Mesendoderm (in vitro differentiated cells): ENCODE data around the gene CPEB4. TPM values are rescaled to one million over a fixed set of nuclear protein-coding genes. Genes with fewer than 3 reads are reported as not detected.
A peak's percentile ranks its signal among the peaks of the same experiment; 100 is the strongest.

Experiments
- DNase-seq: peaks from one replicate; pipeline ENCODE4 v3.0.0; 2013
- H2AK5ac ChIP-seq: 2 replicates; pipeline ENCODE4 v1.6.1; 2013; ENCODE audit warnings: low read length, inconsistent platforms
- H2BK120ac ChIP-seq: 2 replicates; pipeline ENCODE4 v1.6.1; 2013; ENCODE audit warnings: low read depth, mild to moderate bottlenecking, low read length, moderate library complexity, mixed read lengths
- H2BK15ac ChIP-seq: replicated peaks from 2 replicates; pipeline ENCODE4 v1.6.1; 2013; ENCODE audit warnings: low read depth, mild to moderate bottlenecking, moderate library complexity
- H2BK5ac ChIP-seq: 2 replicates; pipeline ENCODE4 v1.6.1; 2013; ENCODE audit warnings: low read length, inconsistent platforms
- H3K18ac ChIP-seq: 2 replicates; pipeline ENCODE4 v1.6.1; 2013; ENCODE audit warnings: mild to moderate bottlenecking, low read length, mixed read lengths
- H3K23ac ChIP-seq: one replicate; pipeline ENCODE4 v1.6.1; 2013; ENCODE audit warnings: low read length
- H3K27ac ChIP-seq: 2 replicates; pipeline ENCODE4 v1.5.1; 2013; ENCODE audit warnings: low read depth, mild to moderate bottlenecking, inconsistent platforms, low read length, moderate library complexity
- H3K27me3 ChIP-seq: 2 replicates; pipeline ENCODE4 v1.6.1; 2013; ENCODE audit warnings: low read length, control low read depth, mild to moderate bottlenecking, inconsistent platforms; ENCODE audit not compliant: insufficient read depth, poor library complexity
- H3K36me3 ChIP-seq: 2 replicates; pipeline ENCODE4 v1.6.1; 2013; ENCODE audit warnings: low read length, inconsistent platforms; ENCODE audit not compliant: control insufficient read depth, insufficient read depth
- H3K4ac ChIP-seq: one replicate; pipeline ENCODE4 v1.6.1; 2013; ENCODE audit warnings: low read depth, mild to moderate bottlenecking, low read length, moderate library complexity
- H3K4me1 ChIP-seq: 2 replicates; pipeline ENCODE4 v1.6.1; 2013; ENCODE audit warnings: low read depth, low read length, inconsistent platforms; ENCODE audit not compliant: control insufficient read depth
- H3K4me2 ChIP-seq: 2 replicates; pipeline ENCODE4 v1.6.1; 2013; ENCODE audit warnings: low read length
- H3K4me3 ChIP-seq: 2 replicates; pipeline ENCODE4 v1.5.1; 2013; ENCODE audit warnings: mild to moderate bottlenecking, low read length
- H3K56ac ChIP-seq: one replicate; pipeline ENCODE4 v1.6.1; 2013; ENCODE audit warnings: low read length
- H3K79me1 ChIP-seq: 2 replicates; pipeline ENCODE4 v1.6.1; 2013; ENCODE audit warnings: low read length, inconsistent platforms
- H3K79me2 ChIP-seq: 2 replicates; pipeline ENCODE4 v1.6.1; 2013; ENCODE audit warnings: mild to moderate bottlenecking, low read length; ENCODE audit not compliant: control insufficient read depth, insufficient read depth
- H3K9ac ChIP-seq: 2 replicates; pipeline ENCODE4 v1.6.1; 2013; ENCODE audit warnings: low read length, inconsistent platforms
- H4K5ac ChIP-seq: one replicate; pipeline ENCODE4 v1.6.1; 2013; ENCODE audit warnings: low read length
- H4K8ac ChIP-seq: one replicate; pipeline ENCODE4 v1.6.1; 2013; ENCODE audit warnings: low read depth, mild to moderate bottlenecking, control low read depth, low read length, moderate library complexity
- WGBS: extraction: QIAGEN DNeasy Blood & Tissue Kit; methylation state at CpG from one replicate; pipeline ENCODE4 v1.1.7; 2013; ENCODE audit warnings: low lambda C conversion rate, missing lambda C conversion rate; ENCODE audit not compliant: insufficient coverage; ENCODE audit errors: extremely low coverage; 5-methylcytosine and 5-hydroxymethylcytosine counted together
- polyA plus RNA-seq, 2 experiments: library from polyadenylated mRNA; stranded (reverse); fragments of 200-250 nt; gene quantifications; one replicate each; pipeline ENCODE4 v1.2.3, GENCODE V29; 2013

CPEB4 gene
- polyA plus RNA-seq (2013, experiment 1 of 2) = 2.4 TPM
- polyA plus RNA-seq (2013, experiment 2 of 2) = 2.4 TPM

DNA sequence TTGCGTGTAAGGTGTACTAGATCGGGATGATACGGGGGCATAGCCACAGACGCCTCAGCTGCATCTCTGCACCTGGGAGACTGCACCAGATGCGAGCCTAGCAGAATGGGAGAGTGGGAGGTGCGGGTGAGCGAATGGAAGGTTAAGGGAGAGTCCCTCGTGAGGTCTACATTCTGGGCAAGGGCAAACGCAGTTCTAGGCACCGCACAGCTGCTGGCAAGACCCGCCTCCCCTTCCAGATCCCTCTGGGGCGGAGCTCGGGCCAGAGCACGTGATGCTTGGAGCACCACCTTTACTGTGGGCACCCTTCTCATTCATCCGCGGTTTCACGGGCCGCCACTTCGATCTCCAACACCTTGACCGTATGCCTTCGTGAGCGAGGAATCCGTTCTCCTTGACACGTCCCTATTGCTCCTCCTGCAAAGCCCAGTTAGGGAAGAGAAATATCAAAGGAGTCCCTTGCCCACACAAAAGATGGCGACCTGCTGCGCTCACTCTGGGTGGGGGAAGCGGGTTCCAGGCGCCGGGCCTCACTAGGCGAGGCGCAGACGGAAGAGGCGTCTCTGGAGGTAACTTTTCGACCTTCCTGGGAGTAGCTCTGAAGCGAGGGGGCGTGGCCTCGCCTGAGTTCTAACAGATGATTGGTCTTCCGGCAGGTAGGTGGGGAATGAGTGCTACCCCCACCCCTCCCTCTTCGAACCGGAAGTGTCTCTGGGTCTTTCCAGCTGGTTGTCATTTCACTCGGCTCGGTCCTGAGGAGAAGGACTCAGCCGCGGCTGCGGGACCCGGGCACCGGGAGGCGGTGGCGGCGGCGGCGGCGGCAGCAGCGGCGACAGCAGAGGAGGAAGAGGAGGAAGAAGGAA lies at the start of gene CPEB4:
Gene CPEB4, plus strand, starts transcription at position 740 of the 863 bp plus-strand sequence. CDS start 1,385 bp downstream, outside the sequence.
- WGBS = no CpG with 5 or more reads among the region's 55 CpGs
- H3K79me1 ChIP-seq = no peaks in the 10 kb centered on the region
- H3K36me3 ChIP-seq = no peaks in the 10 kb centered on the region
- peak within 1 kb of the TSS; percentile 100 for H3K56ac ChIP-seq
- DNase-seq = peak; percentile 100
- H3K23ac ChIP-seq = peak within 1 kb of the TSS; percentile 59
- no peak within 1 kb of the TSS for H2AK5ac ChIP-seq
- peaks cover 1% of the 10 kb centered on the region for H3K4me1 ChIP-seq
- no peak within 1 kb of the TSS for H3K4ac ChIP-seq
- peak within 1 kb of the TSS; percentile 96 for H3K4me2 ChIP-seq
- no peak within 1 kb of the TSS for H2BK15ac ChIP-seq
- no peak within 1 kb of the TSS for H3K27ac ChIP-seq
- peak within 1 kb of the TSS; percentile 97 for H4K5ac ChIP-seq
- no peaks in the 10 kb centered on the region for H3K79me2 ChIP-seq
- H3K27me3 ChIP-seq = no peaks in the 10 kb centered on the region
- peak within 1 kb of the TSS; percentile 60 for H3K4me3 ChIP-seq
- H2BK5ac ChIP-seq = peak within 1 kb of the TSS; percentile 100
- H4K8ac ChIP-seq = no peak within 1 kb of the TSS
- H3K9ac ChIP-seq = peak within 1 kb of the TSS; percentile 93
- peak within 1 kb of the TSS; percentile 42 for H3K18ac ChIP-seq
- H2BK120ac ChIP-seq = no peak within 1 kb of the TSS

DNA sequence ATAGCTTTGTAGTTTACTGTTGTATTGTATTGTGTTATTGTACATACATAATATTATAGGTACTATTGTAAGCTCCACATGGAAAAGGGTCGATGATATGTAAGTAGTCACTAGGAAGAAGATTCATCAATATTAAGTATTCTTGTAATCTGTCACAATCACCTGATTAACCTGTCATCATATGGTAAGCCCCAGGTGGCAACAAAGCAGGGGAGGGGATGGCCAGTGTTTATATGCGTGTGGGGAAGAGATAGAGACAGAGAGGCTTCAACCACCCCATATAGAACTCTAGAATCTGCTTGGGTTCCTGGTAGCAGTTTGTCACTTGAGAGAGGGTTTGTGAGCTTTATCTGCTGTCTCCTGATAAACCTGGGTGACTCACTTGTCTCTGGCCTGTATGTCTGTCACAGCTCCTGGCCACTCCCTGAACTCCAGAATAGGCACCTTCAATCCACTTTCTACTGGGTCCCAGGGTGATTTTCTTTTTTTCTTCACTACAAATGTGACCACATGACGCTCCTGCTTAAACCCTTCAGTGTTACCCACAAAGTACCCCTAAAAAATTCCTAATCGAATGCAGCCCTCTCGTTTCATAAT lies 48.9 kb upstream of the CPEB4 start:
- H3K79me1 ChIP-seq = no peaks in the 10 kb centered on the region
- H3K4me1 ChIP-seq = peaks cover 12% of the 10 kb centered on the region
- H4K5ac ChIP-seq = no peak overlapping the region
- H3K4ac ChIP-seq = no peak overlapping the region
- H3K56ac ChIP-seq = peak overlapping the region; percentile 64
- no CpG with 5 or more reads among the region's 5 CpGs for WGBS
- H3K79me2 ChIP-seq = no peaks in the 10 kb centered on the region
- no peak overlapping the region for H3K4me2 ChIP-seq
- H3K18ac ChIP-seq = peak overlapping the region; percentile 44
- no peak overlapping the region for H3K27ac ChIP-seq
- no peak overlapping the region for H3K23ac ChIP-seq
- no peaks in the 10 kb centered on the region for H3K27me3 ChIP-seq
- peak overlapping the region; percentile 70 for H2BK5ac ChIP-seq
- no peak overlapping the region for H4K8ac ChIP-seq
- H2BK15ac ChIP-seq = no peak overlapping the region
- H3K9ac ChIP-seq = no peak overlapping the region
- no peak overlapping the region for H2BK120ac ChIP-seq
- no peak overlapping the region for H2AK5ac ChIP-seq
- peak; percentile 93 for DNase-seq
- H3K4me3 ChIP-seq = no peak overlapping the region
- no peaks in the 10 kb centered on the region for H3K36me3 ChIP-seq

DNA sequence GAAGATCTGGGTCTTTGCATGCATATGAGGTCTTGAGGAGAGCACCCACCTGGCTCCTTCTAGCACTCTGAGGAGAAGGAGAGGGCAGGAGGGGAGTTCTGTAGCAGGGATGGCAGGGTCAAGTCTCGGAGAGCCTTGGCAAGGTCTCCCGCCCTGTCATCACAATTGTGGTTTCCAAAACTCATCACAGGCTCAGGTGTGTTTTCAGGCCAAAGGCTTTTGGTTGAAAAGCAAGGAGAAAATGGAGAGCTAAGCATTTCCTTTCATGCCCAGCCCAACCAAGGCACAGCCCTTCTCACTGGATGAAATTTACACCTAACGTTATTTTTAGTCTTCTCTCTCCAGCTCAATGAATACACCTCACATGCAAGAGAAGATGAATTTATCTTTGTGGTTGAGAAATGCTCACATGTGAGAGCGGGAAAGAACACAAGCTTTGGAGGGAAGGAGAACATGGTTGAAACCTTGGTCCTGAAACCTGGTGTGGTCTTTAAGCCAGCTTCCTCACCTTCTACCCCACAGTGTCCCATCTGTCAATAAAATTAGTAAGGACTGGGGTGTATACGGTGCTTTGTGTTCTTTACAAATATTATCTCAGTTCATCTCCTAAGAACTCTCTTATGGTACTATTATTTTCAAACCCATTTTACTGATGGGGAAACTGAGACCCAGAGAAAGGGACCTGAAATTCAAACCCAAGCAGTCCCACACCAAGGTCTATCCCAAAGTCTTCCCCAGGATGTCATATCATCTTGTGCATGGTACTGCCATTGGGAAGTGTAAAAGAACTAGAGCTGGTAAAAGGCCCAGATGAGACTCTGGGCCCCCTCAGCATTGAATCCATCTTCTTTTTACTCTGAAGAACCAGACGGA lies 47.8 kb upstream of the CPEB4 start:
- Histone ChIP-seq H4K8ac (no peak overlapping the region), H3K79me1 (no peaks in the 10 kb centered on the region), H3K27me3 (no peaks in the 10 kb centered on the region), H3K36me3 (no peaks in the 10 kb centered on the region), H2BK5ac (peak overlapping the region; percentile 89), H3K18ac (no peak overlapping the region), H2BK15ac (no peak overlapping the region), H2AK5ac (peak overlapping the region; percentile 74), H3K4me1 (peaks cover 10% of the 10 kb centered on the region), H3K27ac (no peak overlapping the region), H3K4ac (no peak overlapping the region), H3K56ac (peak overlapping the region; percentile 64), H3K4me2 (no peak overlapping the region), H4K5ac (no peak overlapping the region), H3K4me3 (no peak overlapping the region), H3K79me2 (no peaks in the 10 kb centered on the region), H3K9ac (no peak overlapping the region), H2BK120ac (no peak overlapping the region), H3K23ac (peak overlapping the region; percentile 19)
- no peak for DNase-seq
- no CpG with 5 or more reads among the region's 6 CpGs for WGBS

DNA sequence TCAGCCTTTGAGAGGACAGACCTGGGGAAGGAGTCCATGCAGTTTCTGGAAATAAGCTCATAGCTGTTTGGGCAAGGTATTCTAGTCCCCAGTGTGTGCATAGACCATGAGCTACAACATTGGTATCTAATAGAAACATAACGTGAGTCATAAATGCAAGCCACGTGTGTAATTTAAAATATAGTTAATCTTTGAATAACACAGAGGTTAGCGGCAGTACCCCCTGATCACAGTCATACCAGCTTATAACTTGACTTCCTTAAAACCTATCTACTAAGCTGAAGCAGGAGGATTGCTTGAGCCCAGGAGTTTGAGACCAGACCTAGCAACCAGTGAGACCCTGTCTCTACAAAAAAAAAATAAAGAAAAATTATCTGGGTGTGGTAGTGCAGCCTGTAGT lies 46.4 kb upstream of the CPEB4 start:
- no peak for DNase-seq
- Histone ChIP-seq H2AK5ac (no peak overlapping the region), H3K79me2 (no peaks in the 10 kb centered on the region), H3K4ac (no peak overlapping the region), H3K18ac (no peak overlapping the region), H4K8ac (no peak overlapping the region), H3K27ac (no peak overlapping the region), H3K9ac (no peak overlapping the region), H3K23ac (no peak overlapping the region), H2BK15ac (no peak overlapping the region), H2BK120ac (no peak overlapping the region), H3K27me3 (no peaks in the 10 kb centered on the region), H3K56ac (no peak overlapping the region), H4K5ac (no peak overlapping the region), H3K4me2 (no peak overlapping the region), H3K4me1 (peaks cover 4% of the 10 kb centered on the region), H3K36me3 (no peaks in the 10 kb centered on the region), H3K79me1 (no peaks in the 10 kb centered on the region), H2BK5ac (no peak overlapping the region), H3K4me3 (no peak overlapping the region)
- no CpG with 5 or more reads among the region's 3 CpGs for WGBS

DNA sequence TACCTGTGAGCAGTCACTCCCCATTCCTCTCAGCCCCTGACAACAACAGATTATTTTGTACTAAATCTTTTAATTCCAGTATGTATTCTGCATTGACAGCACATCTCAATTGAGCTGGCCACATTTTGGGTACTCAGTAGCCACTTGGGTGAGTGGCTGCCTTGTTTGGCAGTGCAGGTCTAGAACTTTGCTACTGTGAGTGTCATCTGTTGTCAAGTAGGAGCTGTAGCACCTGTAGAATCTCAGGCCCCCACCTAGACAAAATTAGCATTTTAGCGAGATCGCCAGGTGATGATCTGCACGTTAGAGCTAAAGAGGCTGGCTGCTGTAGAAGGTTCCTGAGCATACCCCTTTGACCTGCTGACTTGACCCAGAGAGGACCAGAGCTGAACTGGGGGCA lies 44.4 kb upstream of the CPEB4 start:
- Histone ChIP-seq H2BK15ac (no peak overlapping the region), H2BK120ac (no peak overlapping the region)

More for the DNA sequence above, 44.4 kb upstream of the CPEB4 start:
- no peaks in the 10 kb centered on the region for H3K36me3 ChIP-seq
- H3K4me3 ChIP-seq = no peak overlapping the region
- WGBS = no CpG with 5 or more reads among the region's 3 CpGs
- H3K27me3 ChIP-seq = no peaks in the 10 kb centered on the region
- no peak overlapping the region for H3K9ac ChIP-seq
- no peak overlapping the region for H3K56ac ChIP-seq
- no peak overlapping the region for H2AK5ac ChIP-seq
- no peak overlapping the region for H4K8ac ChIP-seq
- H2BK5ac ChIP-seq = no peak overlapping the region
- H3K23ac ChIP-seq = no peak overlapping the region
- peaks cover 4% of the 10 kb centered on the region for H3K4me1 ChIP-seq
- no peak for DNase-seq
- H3K4me2 ChIP-seq = no peak overlapping the region
- no peak overlapping the region for H4K5ac ChIP-seq
- no peak overlapping the region for H3K18ac ChIP-seq
- no peaks in the 10 kb centered on the region for H3K79me1 ChIP-seq
- no peaks in the 10 kb centered on the region for H3K79me2 ChIP-seq
- no peak overlapping the region for H3K4ac ChIP-seq
- H3K27ac ChIP-seq = no peak overlapping the region
